Central memory CD4-positive, alpha-beta T cell (primary cell): ENCODE results near the gene LMTK2.
A peak's percentile ranks its signal among the peaks of the same experiment; 100 is the strongest.

Experiments
- DNase-seq: peaks from one replicate; pipeline ENCODE4 v3.0.0; 2022

Gene LMTK2

DNA sequence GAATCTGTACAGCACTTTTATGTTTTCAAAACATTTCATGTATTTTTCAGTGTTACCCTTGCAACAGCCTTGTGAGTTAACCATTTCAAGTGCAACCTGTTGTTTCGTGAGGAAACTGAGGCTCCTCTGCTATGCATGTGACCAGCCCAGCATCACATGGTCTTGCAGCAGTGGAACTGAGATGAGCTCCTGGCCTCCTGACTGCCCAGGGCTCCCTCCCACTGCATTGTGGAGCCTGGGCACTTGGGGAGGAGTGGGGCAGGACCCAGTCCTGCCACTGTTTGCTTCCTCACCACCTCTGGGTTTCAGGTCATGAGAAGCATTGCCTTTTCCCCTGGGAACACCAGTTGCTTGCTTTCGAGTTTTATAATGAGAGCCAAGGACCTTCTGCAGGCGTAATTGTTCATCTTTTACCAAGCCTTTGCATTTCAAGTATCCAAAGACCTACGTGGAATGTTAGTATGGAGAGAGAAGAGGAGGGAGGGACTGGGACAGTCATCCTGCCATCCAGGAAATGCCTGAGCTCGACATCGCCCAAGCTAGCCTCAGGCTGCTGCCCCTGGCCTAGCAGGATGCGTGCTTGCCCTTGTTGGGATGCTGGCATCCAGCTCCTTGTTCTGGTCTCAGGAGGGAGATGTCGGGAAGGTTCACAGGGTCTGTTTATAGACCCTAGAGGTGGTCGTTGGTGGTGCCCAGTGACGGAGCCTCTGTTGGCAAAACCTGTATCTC, 72.3 kb downstream of the LMTK2 start:
- no peak for DNase-seq

DNA sequence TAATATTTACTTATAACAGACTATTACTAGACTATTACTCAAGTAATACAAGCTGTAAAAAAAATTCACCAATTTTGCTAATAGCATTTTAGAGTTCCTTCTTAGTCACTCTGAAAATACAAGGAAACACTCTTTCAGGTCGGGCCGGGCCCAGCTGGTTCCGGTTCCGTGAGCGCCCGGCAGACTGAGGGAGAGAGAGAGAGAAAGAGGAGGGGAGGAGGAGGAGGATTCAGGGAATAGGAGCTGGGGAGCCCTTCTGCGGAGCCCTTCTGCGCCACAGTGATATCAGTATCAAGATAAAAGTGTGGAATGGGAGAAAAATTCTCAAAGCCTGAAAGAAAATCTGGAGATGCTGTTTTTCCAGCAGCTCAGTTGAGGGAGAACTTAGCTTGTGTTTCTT, 74.1 kb downstream of the LMTK2 start:
- DNase-seq, result no peak

DNA sequence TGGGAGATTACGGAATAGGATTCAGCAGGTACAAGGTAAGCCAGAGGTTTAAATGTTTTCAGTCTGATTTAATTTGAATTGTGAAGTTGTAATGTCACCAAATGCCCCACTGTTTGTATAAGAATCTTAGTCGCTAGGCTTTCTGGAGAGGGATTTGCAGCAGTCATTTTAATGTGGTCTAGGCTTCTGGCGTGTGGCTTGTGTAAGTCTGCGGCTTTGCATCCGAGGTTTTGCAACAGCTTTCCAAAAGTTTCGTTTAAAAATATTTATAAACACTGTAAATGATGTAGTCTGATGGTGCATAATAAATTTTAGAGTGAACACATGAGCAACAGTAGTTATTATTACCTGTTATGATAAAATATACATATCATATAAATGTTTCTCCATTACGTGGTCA, 78.4 kb downstream of the LMTK2 start:
- no peak for DNase-seq

DNA sequence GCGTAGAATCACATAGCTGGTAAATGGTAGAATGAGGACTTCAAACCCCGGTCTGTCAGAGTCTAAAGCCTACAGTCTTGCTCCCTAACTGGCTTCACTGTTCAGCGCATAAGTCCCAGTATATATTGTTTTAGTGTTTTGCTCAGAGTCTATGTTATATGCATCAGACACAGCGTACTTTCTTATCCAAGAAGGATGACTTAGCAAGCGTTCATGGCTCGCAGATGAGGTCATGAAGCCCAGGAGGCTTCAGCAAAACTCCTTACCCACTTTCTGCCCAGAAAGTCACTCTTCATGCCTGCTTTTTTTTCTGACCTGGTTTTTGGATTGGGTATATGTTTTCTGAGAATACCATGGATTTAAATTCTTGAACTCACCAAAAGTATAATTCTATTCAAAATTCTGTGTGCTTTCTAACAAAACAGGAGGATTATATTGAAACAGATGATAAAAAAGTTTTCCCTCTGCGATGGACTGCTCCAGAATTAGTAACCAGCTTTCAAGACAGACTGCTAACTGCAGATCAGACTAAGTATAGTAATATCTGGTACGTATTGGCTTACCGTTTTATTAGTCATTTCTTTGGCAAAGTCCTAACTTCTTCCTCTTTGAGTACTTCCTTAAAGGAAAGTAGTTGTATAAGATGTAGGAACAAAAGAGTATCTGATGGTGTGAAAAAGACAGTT, 79.9 kb downstream of the LMTK2 start:
- no peak for DNase-seq

DNA sequence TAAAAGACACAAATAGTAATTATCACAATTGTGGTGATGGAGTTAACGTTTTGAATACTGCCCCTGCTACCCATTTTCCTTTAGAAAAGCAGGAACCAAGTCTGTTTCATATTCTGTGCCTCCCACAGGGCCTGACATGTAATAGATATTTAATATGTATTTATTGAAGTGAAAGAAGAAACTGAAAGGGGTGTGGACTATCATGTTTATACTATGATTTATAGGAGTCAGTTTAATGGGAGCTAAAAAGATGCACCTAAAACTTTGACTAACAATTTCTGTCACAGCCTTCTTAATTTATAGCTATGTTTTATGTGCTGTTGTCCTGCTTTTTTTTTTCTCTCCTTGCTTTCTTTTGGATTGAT, 80.5 kb downstream of the LMTK2 start:
- no peak for DNase-seq

DNA sequence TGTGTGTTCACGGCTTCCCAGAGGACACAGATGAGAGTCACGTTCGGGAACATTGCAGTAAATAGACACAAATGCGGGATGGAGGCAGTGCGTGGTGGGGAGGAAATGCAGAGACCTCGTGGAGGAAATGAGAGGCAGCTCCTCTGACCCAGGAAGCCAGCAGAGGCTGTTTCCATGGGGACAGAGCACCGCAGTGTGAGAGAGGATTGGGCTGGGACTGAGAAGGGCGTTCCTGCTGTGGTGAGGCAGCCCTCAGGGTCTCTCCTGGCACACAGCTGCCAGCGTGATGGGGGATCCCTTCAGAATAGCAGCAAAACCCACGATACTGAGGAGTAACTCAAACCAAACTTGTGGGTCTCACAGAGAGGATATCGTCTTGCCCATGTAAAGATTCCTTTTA, 82.9 kb downstream of the LMTK2 start:
- no peak for DNase-seq

DNA sequence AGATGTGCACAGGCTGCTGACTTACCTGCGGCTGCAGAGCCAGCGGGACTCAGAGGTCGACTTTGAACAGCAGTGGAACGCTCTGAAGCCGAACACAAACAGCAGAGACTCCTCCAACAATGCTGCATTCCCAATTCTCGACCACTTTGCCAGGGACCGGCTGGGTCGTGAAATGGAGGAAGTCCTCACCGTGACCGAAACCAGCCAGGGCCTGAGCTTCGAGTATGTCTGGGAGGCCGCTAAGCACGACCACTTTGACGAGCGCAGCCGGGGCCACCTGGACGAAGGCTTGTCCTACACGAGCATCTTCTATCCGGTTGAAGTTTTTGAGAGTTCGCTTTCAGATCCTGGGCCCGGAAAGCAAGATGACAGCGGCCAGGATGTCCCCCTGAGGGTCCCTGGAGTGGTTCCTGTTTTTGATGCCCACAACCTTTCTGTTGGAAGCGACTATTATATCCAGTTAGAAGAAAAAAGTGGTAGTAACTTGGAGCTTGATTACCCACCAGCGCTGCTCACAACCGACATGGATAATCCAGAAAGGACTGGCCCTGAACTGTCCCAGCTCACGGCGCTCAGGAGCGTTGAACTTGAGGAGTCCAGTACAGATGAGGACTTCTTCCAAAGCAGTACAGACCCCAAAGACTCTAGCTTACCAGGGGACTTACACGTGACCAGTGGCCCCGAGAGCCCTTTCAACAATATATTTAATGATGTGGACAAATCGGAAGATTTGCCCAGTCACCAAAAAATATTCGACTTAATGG, 85.2 kb downstream of the LMTK2 start:
- no peak for DNase-seq

DNA sequence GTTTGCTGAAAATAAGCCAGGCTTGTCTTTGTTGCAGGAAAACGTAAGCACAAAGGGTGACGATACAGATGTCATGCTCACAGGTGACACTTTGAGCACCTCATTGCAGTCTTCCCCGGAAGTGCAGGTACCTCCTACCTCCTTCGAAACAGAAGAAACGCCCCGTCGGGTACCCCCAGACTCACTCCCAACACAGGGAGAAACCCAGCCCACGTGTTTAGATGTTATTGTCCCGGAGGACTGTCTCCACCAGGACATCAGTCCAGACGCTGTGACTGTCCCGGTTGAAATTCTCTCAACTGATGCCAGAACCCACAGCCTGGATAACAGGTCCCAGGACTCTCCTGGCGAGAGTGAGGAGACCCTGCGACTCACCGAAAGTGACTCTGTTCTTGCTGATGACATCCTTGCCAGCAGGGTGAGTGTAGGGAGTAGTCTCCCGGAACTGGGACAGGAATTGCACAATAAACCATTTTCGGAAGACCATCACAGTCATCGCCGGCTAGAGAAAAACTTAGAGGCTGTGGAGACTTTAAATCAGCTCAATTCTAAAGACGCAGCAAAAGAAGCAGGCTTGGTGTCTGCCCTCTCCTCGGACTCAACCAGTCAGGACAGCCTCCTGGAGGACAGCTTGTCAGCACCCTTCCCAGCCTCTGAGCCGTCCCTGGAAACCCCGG, 86.3 kb downstream of the LMTK2 start:
- DNase-seq, result no peak

DNA sequence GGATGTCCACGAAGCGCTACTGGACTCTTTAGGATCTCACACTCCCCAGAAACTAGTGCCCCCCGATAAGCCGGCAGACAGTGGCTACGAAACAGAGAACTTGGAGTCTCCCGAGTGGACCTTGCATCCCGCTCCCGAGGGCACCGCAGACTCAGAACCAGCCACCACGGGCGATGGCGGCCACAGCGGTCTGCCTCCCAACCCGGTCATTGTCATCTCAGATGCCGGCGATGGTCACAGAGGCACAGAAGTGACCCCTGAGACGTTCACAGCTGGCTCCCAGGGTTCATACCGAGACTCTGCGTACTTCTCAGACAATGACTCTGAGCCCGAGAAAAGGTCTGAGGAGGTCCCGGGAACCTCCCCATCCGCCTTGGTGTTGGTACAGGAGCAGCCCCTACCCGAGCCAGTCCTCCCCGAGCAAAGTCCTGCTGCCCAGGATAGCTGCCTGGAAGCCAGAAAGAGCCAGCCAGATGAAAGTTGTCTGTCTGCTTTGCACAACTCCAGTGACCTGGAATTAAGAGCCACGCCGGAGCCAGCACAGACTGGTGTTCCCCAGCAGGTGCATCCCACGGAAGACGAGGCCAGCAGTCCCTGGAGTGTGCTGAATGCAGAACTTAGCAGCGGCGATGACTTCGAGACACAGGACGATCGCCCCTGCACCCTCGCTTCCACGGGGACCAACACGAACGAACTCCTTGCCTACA, 87.0 kb downstream of the LMTK2 start:
- DNase-seq, result no peak

DNA sequence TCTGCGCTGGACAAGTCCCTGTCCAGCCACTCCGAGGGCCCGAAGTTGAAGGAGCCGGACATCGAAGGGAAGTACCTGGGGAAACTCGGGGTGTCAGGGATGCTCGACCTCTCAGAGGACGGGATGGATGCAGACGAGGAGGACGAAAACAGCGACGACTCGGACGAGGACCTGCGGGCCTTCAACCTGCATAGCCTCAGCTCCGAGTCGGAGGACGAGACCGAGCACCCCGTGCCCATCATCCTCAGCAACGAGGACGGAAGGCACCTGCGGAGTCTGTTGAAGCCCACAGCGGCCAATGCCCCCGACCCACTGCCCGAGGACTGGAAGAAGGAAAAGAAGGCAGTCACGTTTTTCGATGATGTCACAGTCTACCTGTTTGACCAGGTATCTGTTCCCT, 87.5 kb downstream of the LMTK2 start:
- DNase-seq, result no peak

DNA sequence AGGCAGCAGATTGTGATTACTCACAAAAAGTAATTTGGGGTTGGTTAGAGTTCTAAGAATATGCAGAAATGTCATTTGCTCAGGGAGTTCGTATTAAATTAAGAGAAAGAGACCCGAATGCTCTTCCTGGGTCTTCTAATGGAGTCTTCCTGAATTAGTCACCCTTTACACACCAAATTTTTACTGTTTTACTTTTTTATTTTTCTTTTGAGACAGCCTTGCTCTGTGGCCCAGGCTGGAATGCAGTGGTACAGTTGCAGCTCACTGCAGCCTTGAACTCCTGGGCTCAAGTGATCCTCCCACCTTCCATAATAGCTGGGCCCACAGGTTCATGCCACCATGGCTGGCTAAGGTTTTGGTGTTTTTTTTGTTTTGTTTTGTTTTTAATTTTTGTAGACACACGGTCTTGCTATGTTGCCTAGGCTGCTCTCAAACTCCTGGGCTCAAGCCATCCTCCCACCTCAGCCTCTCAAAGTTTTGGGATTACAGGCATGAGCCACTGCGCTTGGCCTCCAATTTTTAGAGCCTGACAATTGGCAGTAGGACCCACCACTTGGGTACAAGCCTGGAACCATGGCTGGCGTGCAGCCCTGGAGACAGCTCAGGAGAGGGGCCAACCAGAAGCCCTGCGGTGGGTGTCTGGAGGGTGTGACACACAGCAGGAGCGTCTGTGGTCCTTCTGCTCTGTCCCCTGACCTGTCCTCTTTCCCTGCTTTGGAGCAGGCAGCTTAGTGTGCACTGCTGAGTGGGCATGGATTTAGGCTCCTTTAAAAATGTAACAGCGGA, 88.2 kb downstream of the LMTK2 start:
- DNase-seq, result no peak

DNA sequence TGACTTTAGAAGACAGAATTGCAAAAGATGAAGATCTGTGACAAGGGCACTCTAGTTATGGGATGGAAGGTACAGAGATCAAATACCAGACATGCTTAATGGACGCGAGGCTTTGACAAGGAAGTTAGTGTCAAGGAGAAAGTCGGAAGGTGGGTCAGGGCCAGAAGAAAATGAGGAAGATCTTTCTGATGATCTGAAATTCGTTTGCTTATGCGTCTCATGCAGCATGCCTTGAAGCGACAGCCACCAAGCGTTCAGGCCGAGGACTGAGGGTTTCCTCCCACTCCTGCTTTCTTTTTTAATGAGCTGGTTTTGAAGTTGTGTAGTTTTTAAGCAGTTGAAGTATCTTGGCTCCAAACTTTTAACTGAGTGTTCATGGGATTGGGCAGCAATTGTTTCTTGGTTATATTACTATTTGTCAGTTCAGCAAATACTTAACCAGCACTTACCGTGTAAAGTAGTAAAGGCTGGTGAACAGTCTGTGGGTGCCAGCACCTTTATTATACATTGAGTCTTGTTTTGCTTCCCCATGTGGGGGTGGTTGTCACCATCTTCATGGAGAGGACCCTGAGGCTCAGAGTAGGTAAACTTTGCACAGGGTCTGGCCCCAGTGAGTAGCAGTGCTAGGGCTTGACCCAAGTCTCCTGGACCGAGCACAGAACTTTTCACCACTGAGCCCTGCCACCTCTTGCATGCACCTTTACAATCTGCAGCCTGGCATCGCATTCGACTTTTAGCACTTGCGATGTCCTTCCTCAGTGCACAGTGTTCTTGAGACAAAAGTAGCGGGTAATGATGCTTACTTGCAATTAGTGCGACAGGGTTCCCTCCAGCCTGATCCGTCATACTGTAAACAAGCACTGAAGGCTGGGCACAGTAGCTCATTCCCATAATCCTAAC, 90.3 kb downstream of the LMTK2 start:
- DNase-seq, result no peak

DNA sequence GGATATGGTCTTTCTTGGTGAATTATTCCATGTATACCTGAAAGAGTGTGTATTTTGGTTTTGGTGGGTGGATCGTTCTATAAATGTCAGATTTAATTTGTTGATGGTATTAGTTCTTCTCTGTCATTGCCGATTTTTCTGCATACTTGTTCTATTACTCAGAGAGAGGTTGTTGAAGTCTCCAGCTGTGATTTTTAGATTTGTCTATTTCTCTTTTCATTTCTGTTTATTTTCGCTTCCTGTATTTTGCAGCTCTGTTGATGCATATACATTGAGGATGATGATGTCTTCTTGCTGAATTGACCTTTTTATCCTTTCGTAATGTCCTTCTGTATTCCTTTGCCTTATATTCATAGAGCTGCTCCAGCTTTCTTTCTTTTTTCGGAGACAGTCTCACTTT, 92.5 kb downstream of the LMTK2 start:
- DNase-seq, result no peak

DNA sequence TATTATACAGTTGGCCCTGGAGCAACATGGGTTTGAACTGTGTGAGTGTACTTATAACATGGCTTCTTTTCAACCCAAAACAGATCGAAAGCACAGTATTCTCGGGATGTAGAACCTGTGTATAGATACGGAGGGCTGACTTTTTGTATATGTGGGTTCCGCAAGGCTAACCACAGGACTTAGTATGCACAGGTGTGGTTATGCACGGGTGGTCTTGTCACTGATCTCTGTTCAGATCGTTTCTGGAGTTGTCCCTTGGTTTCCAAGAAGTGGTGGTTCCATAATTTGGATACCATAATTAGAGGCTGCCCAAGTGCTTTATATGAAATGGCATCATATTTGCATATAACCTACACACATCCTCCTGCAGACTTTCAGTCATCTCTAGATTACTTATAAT, 93.7 kb downstream of the LMTK2 start:
- DNase-seq, result no peak

DNA sequence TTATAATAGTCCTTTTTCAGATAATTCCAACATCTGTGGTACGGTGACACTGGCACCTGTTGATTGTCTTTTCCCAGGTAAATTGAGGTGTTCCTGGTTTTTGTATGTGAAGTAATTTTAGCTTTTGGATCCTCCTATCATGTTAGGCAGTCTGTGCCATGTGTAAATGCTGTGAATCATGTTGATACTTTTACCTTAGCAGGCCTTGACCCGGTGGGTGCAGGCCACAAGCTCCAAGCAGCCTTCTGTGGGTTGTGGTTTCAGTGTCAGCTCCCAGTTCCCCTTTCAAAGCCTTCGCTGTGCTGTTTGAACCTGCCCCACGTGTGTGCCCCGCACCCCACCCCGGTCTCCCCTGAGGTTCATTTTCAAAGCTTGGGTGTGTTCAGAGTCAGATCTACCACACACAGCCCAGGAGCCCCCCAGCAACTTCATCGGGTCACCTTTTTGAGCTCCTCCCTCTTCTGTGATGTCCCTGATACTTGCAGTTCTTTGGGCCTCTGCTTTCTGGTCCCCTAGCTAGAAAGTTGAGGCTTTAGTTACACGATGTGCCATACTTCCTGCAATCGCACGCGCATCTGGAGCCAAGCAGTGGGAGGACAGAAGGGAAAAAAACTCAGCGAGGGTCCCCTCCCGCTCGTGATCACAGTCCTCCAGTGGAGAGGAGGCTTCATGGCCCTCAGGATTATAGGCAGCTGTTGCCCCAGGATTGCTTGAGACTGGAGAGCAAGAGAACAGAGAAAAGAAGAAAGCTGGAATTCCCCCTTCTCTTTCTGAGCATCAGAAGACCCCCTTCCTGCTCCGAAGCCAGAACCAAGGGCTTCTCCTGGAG, 95.9 kb downstream of the LMTK2 start:
- peak; percentile 66 for DNase-seq

DNA sequence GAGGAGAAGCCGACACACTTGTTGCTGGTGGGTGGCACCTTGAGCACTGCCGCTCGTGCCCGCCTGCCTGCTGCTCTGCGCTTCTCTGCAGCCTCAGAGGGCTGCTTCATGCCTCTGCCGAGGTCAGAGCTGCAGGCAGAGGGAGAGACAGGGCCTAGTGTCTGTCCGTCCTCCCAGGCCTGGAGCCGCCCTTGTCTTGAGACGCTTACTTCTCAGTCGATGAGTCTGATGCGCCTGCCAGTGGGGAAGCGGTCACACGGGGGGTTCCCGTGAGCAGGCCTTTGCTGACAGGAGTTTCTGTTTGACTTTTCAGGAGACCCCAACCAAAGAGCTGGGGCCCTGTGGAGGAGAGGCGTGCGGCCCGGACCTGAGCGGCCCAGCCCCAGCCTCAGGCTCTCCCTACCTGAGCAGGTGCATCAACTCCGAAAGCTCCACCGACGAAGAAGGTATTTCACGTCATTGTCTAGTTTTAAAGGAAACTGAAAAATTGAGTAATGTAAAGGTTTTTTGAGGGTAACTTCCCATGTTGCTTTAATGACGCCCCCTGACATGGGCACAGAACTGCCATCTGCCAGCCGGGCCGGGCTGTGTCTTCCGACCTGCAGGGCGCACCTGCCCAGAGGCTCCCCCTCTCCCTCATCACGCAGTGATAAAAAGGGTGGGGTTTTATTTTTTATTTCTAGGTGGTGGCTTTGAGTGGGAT, 96.8 kb downstream of the LMTK2 start:
- DNase-seq, result no peak

DNA sequence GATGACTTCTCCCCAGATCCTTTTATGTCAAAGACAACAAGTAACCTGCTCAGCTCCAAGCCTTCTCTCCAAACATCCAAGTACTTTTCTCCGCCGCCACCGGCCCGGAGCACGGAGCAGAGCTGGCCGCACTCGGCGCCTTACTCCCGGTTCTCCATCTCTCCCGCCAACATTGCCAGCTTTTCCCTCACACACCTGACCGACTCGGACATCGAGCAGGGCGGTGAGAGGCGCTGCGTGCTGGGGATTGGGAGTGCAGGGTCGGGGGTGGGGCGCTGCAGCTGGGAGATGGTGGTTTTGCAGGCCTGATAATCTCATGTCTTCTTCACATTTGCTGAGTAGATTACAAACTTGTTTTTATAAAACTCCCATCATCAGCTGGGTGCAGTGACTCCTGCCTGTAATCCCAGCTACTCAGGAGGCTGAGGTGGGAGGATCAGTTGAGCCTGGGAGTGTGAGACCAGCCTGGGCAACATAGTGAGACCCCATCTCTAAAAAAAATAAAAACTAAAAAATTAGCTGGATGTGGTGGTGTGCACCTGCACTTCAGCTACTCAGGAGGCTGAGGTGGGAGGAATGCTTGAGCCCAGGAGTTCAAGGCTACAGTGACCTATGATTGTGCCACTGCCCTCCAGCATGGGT, 97.4 kb downstream of the LMTK2 start:
- DNase-seq, result no peak

DNA sequence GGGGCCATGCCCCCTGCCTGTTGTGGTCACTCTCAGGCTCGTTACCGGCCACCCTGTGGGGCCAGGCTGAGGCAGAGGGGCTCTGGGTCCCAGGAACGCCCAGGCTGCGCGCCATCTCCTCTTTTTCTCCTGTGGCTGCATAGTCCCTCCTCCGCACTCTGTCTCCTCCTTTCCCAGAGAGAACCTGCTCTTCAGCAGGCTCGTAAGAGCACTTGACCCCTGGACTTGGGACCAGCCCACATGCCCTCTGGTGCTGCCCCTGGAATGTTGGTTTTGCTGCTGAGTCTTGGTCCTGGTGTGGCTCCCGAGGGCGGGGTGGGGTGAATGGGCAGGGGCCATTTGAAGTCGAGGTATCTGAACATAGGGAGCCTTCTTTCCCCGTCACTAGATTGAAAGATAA, 98.0 kb downstream of the LMTK2 start:
- DNase-seq, result no peak
